Astrocyte of the spinal cord (primary cell): ENCODE results near the gene MYO16.

ENCODE experiments used
- DNase-seq: peaks from one replicate; pipeline ENCODE4 v3.0.0; 2011; ENCODE audit warnings: low read depth, low spot score
- H3K4me3 ChIP-seq: 2 replicates; pipeline ENCODE4 v1.5.1; 2011; ENCODE audit warnings: low read depth, mild to moderate bottlenecking, low read length, moderate library complexity
- in situ Hi-C: cut with HindIII; loops from 2 replicates; pipeline ENCODE4 v1.10.0; 2017; ENCODE audit warnings: low sequenced_read_pairs
- TF ChIP-seq, protein P1 (sequence below): IDR thresholded peaks from 2 replicates; pipeline ENCODE4 v1.5.1; 2012; ENCODE audit warnings: low read depth, mild to moderate bottlenecking, low read length, inconsistent platforms

Gene MYO16

DNA sequence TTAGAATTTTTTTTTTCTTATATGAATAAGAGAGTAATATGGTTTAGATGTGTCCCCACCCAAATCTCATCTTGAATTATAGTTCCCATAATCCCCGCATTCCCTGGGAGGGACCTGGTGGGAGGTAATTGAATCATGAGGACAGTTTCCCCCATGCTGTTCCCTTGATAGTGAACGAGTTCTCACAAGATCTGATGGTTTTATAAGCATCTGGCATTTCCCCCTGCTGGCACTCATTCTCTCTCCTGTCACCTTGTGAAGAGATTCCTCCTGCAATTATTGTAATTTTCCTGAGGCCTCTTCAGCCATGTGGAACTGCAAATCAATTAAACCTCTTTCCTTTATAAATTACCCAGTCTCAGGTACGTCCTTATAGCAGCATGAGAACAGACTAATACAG, 205.7 kb downstream of the MYO16 start:
- TF ChIP-seq, protein P1, sequence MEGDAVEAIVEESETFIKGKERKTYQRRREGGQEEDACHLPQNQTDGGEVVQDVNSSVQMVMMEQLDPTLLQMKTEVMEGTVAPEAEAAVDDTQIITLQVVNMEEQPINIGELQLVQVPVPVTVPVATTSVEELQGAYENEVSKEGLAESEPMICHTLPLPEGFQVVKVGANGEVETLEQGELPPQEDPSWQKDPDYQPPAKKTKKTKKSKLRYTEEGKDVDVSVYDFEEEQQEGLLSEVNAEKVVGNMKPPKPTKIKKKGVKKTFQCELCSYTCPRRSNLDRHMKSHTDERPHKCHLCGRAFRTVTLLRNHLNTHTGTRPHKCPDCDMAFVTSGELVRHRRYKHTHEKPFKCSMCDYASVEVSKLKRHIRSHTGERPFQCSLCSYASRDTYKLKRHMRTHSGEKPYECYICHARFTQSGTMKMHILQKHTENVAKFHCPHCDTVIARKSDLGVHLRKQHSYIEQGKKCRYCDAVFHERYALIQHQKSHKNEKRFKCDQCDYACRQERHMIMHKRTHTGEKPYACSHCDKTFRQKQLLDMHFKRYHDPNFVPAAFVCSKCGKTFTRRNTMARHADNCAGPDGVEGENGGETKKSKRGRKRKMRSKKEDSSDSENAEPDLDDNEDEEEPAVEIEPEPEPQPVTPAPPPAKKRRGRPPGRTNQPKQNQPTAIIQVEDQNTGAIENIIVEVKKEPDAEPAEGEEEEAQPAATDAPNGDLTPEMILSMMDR = no peak

DNA sequence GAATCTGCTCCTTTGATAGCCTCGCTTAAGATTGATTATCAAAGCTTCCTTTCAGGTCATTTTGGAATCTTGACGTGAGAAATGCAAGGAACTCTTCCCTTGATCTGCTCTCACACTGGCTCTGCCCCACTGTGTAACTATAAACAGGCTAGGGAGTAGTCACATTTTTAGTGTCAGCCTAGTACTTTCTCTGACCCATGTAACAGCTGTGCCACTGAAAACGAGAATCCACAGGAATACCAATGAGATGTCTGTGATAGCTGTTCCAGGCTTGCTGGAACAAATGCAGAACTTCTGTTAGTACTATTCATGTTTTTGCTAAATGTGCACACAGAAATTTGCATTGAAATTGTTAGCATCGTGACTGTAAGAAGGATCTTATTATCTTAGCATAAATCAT, 221.3 kb downstream of the MYO16 start:
- DNase-seq = no peak
- no peak overlapping the region for H3K4me3 ChIP-seq
- in situ Hi-C loops = no loop called here
- TF ChIP-seq, protein P1 = no peak

More for the DNA sequence above, 205.7 kb downstream of the MYO16 start:
- in situ Hi-C loops = no loop called here
- no peak overlapping the region for H3K4me3 ChIP-seq
- no peak for DNase-seq

DNA sequence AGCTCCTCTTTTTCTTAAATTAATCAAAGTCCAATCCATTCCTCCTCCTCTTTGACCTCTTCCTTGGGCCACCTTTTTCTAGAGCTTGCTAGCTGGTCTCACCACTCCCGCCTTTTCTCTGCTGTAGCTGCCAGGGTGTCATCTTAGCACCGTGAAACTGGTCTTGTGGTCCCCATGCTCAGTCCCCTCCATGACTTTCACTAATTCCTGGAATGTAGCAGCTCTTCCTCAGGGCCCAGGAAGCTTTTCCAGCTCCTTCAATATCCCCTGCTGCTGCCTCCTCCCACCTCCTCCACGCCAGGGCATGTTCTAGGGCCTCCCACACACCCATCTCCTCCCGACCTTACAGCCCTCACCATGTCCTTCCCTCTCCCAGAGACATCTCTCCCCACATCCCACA, 222.2 kb downstream of the MYO16 start:
- in situ Hi-C loops = no loop called here
- DNase-seq = no peak
- no peak overlapping the region for H3K4me3 ChIP-seq
- TF ChIP-seq, protein P1 = no peak

DNA sequence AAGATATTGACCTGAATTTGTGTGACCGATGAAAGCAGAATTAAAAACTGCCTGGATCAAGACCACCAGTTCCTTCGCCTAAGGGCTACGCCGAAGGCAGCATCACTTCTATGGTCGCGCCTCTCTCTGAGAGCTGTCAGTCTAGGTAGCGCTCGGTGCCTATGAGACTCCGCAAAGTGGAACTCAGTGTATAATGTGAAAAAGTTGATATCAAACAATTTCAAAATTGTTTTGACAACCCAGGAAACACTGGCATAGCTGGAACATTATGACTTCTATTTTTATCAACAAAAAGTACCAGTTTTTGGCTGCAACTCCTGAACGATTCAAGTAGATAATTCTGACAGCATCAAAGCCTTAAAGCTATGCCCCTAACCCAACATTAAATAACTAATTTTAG, 223.6 kb downstream of the MYO16 start:
- no peak for DNase-seq
- H3K4me3 ChIP-seq = no peak overlapping the region
- TF ChIP-seq, protein P1 = no peak
- in situ Hi-C loops = no loop called here

DNA sequence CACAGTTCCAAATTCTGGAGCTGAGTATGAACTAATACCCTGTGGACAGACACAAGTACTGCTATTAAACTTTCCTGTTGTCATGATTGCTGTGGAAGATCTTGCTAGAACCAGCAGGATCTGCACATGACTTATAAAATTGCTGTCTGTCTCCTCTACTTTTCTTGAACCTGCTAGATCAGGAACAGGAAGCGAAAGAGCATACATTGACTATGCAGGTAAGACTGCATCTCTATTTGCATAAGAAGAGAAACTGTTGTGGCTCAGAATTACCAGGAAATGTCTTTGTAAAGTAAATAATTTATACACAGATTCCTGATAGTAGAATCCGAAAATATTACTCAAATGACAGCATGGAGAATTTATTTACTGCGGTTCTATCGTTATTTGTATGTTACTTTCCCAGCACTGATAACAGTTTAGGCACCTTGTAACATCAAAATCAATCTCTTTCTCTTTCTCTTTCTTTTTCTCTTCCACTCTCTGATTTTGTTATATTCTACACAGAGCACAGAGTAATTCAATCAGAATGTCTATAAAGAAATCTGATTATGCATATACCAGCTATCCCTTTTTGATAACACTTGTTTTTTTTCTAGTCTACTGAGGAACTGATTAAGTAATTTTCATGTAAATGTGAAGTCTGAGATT, 226.5 kb downstream of the MYO16 start:
- H3K4me3 ChIP-seq = no peak overlapping the region
- in situ Hi-C loops = no loop called here
- TF ChIP-seq, protein P1 = no peak
- DNase-seq = no peak

DNA sequence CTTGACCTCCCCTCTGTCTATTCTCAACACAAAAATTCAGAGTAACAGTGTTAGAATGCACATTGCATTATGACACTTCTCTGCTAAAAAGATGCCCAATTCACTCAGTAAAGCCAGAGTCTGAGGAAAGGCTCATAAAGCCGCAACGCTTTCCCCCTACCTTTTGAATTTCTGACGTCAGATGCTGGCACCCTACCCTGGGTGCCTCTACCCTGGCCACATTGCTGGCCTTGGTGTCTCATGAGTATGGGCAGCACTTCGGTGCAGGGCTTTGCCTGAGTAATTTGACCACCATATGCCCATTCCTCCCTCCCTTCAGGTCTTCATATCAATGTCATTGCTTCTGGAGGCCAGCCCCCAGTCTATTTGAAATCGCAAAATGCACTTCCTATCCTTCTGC, 229.3 kb downstream of the MYO16 start:
- in situ Hi-C loops = no loop called here
- no peak for DNase-seq
- TF ChIP-seq, protein P1 = no peak
- H3K4me3 ChIP-seq = no peak overlapping the region
